DND-41 (cell line): ENCODE data around the gene MTTP.

ENCODE experiments used
- CTCF ChIP-seq: IDR thresholded peaks from 2 replicates; pipeline ENCODE4 v1.5.1; 2012; ENCODE audit warnings: borderline replicate concordance, low read length, moderate library complexity, mild to moderate bottlenecking; ENCODE audit not compliant: poor library complexity, severe bottlenecking; ENCODE audit errors: extremely low read depth
- EZH2 ChIP-seq: IDR thresholded peaks from 3 replicates; pipeline ENCODE4 v1.6.1; 2012; ENCODE audit warnings: borderline replicate concordance, low read depth, mild to moderate bottlenecking, moderate library complexity, low read length, inconsistent platforms; ENCODE audit not compliant: severe bottlenecking

- TF ChIP-seq CTCF: no peak
- no peak for TF ChIP-seq EZH2
Measured at GRCh38 chr4:99654361-99654761, 79.7 kb downstream of the MTTP start.
